Activated CD8-positive, alpha-beta T cell treated with anti-CD3 and anti-CD28 coated beads for 36 hours (primary cell): Measurements from ENCODE around the gene ARHGAP18. TPM values are rescaled to one million over a fixed set of nuclear protein-coding genes. Genes with fewer than 3 reads are reported as not detected.

Experiments used
- ATAC-seq: fragments of 200-7000 bp; cut with Tn5 transposase; one replicate; pipeline ENCODE4 v1.10.0; 2021; ENCODE audit warnings: mild to moderate bottlenecking, moderate library complexity
- CTCF ChIA-PET: fragments of 350-600 bp; sonication (Branson Sonifier 250); formaldehyde crosslinking; loops from one replicate; lab custom pipeline; 2021; ENCODE audit warnings: antibody characterized with exemption; lab: Charles Lee
- POLR2A ChIA-PET: fragments of 350-600 bp; sonication (Branson Sonifier 250); formaldehyde crosslinking; loops from one replicate; lab custom pipeline; 2021; ENCODE audit warnings: antibody characterized with exemption; lab: Charles Lee
- DNase-seq: peaks from one replicate; pipeline ENCODE4 v3.0.0-alpha.2; 2020
- H3K27ac Mint-ChIP-seq: one replicate; pipeline ENCODE4 v1.8.0; 2021; ENCODE audit warnings: mild to moderate bottlenecking, mixed read lengths
- H3K27me3 Mint-ChIP-seq: one replicate; pipeline ENCODE4 v1.8.0; 2021; ENCODE audit warnings: mixed read lengths
- H3K36me3 Mint-ChIP-seq: one replicate; pipeline ENCODE4 v1.8.0; 2021; ENCODE audit warnings: low read depth, mixed read lengths
- H3K4me1 Mint-ChIP-seq: one replicate; pipeline ENCODE4 v1.8.0; 2021; ENCODE audit warnings: low read depth, mixed read lengths
- H3K4me3 Mint-ChIP-seq: one replicate; pipeline ENCODE4 v1.8.0; 2021; ENCODE audit warnings: mild to moderate bottlenecking, moderate library complexity, mixed read lengths
- H3K9me3 Mint-ChIP-seq: one replicate; pipeline ENCODE4 v1.8.0; 2021; ENCODE audit warnings: mixed read lengths
- intact Hi-C: fragments of 100-400 bp; cut with micrococcal nuclease; formaldehyde crosslinking; loops from one replicate; pipeline ENCODE4 v1.10.0; 2022
- total RNA-seq, 2 experiments: library from RNA; stranded (reverse); gene quantifications; one replicate each; pipeline ENCODE4 v1.2.3, GENCODE V29; 2021
- TF ChIP-seq, protein P1 (sequence below): fragments of 200-600 bp; IDR thresholded peaks from one replicate; pipeline ENCODE4 v1.8.0; 2022; ENCODE audit warnings: antibody characterized with exemption, mild to moderate bottlenecking

The ARHGAP18 gene
- total RNA-seq, 2 experiments from 2014 or later: 8.2 to 9.6 TPM

DNA sequence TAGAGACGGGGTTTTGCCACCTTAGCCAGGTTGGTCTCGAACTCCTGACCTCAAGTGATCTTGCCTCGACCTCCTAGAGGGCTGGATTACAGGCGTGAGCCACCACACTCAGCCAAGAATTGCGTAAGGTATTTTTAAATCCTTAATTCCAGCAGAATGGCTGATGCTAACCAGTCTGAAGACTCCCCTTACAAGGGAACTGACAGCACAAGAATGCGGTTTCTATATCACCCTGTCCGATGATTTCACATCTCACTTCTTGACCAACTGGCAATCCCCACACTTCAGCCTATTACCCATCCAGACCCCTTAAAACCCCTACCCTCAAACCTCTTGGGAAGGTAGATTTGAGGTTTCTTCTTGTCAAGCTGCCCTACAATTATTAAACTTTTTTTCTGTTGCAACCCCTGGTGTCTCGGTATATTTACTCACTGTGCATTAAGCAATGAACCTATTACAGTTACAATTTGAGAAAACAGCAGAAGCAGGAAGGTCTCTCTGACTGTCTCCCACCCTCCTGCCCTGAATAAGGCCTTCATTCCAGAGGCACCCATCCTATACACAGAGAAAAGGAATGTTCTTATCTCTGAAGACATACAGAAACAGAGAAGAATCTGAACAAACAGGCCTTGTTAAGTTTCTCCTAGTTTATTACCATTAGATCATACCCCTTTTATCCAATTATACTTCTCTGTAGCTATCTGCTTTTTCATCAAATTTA is 164.9 kb downstream of the ARHGAP18 start:
- no peak for ATAC-seq
- no peaks in the 10 kb centered on the region for H3K36me3 Mint-ChIP-seq
- no peak for DNase-seq
- H3K27me3 Mint-ChIP-seq: no peaks in the 10 kb centered on the region
- POLR2A ChIA-PET: no interaction called here
- no peak overlapping the region for H3K4me3 Mint-ChIP-seq
- intact Hi-C loops: no loop called here
- H3K27ac Mint-ChIP-seq: no peak overlapping the region
- TF ChIP-seq, protein P1, sequence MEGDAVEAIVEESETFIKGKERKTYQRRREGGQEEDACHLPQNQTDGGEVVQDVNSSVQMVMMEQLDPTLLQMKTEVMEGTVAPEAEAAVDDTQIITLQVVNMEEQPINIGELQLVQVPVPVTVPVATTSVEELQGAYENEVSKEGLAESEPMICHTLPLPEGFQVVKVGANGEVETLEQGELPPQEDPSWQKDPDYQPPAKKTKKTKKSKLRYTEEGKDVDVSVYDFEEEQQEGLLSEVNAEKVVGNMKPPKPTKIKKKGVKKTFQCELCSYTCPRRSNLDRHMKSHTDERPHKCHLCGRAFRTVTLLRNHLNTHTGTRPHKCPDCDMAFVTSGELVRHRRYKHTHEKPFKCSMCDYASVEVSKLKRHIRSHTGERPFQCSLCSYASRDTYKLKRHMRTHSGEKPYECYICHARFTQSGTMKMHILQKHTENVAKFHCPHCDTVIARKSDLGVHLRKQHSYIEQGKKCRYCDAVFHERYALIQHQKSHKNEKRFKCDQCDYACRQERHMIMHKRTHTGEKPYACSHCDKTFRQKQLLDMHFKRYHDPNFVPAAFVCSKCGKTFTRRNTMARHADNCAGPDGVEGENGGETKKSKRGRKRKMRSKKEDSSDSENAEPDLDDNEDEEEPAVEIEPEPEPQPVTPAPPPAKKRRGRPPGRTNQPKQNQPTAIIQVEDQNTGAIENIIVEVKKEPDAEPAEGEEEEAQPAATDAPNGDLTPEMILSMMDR: no peak
- H3K4me1 Mint-ChIP-seq: peaks cover 3% of the 10 kb centered on the region
- CTCF ChIA-PET: no interaction called here
- H3K9me3 Mint-ChIP-seq: no peaks in the 10 kb centered on the region

DNA sequence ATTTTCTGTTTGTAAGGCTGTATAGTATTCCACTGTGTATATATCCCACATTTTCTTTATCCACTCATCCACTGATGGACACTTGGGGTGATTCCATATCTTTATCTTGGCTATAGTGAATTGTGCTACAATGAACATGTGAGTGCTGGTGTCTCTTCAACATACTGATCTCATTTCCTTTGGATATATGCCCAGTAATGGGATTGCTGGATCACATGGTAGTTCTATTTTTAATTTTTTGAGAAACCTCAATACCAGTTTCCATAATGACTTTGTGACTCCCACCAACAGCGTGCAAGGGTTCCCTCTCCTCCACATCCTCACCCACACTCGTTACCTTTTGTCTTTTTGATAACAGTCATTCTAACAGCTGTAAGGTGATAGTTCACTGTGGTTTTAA is 166.0 kb downstream of the ARHGAP18 start:
- CTCF ChIA-PET: no interaction called here
- H3K9me3 Mint-ChIP-seq: no peaks in the 10 kb centered on the region
- ATAC-seq: no peak
- intact Hi-C loops: no loop called here
- POLR2A ChIA-PET: no interaction called here
- H3K36me3 Mint-ChIP-seq: no peaks in the 10 kb centered on the region
- DNase-seq: no peak
- H3K4me1 Mint-ChIP-seq: peaks cover 3% of the 10 kb centered on the region
- TF ChIP-seq, protein P1: no peak
- H3K27me3 Mint-ChIP-seq: no peaks in the 10 kb centered on the region
- H3K27ac Mint-ChIP-seq: no peak overlapping the region
- H3K4me3 Mint-ChIP-seq: no peak overlapping the region

DNA sequence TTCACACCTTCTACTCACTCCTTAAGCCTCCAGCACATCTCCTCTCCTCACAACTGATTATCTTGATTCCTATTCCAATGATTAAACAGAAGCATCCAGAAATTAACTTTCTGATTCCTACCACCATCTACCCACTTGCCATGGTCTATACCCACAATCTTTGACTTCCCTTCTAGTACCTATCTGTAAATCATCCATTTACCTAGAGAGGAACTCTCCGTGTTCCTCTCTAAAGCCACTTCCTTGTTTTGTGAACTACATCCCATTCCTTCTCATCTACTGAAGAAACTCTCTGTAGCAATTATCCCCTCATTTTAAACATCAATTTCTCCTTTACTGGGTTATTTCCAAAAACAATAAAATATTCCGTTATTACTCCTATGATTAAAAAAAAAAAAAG is 167.3 kb downstream of the ARHGAP18 start:
- CTCF ChIA-PET: no interaction called here
- peaks cover 3% of the 10 kb centered on the region for H3K4me1 Mint-ChIP-seq
- no peak overlapping the region for H3K27ac Mint-ChIP-seq
- H3K4me3 Mint-ChIP-seq: no peak overlapping the region
- no peak for ATAC-seq
- no peak for DNase-seq
- H3K9me3 Mint-ChIP-seq: no peaks in the 10 kb centered on the region
- TF ChIP-seq, protein P1: no peak
- H3K36me3 Mint-ChIP-seq: no peaks in the 10 kb centered on the region
- intact Hi-C loops: no loop called here
- H3K27me3 Mint-ChIP-seq: no peaks in the 10 kb centered on the region
- POLR2A ChIA-PET: no interaction called here

DNA sequence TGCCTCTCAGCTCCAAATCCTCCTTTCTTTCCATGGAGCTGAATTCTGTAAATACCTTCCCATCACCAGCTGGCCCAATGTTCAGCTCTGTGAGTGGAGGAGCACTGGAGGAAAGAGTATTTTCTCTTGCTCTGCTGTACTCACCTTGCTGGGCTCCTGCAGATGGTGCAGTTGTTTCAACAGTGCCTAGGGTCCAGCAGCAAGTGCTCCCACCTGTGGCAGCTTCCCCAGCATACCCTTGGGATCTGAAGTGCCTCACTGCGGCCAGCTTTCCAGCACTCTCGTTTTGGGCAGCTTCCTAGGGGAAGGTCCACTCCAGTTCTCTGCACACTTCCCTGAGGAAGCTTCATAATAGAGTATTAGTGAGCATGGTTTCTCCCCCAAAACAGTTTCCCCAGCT is 170.9 kb downstream of the ARHGAP18 start:
- intact Hi-C loops: no loop called here

DNA sequence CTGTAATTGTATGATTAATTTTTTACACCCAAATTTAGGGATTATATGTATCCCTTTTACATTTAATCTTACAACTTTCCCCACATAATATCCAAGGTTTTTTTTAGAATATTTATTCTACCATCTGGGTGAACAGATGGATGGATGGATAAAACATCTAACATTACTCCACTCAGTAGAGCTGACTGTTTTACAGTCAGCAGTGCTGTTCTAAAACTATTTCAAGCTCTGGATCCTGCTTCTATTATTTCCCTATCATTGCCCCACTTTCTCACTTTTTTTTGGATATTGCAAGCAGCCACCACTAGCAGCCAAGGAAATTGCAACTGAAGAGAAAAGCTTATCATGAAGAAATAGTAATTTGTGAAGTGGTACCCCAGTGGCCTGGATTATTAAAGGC is 173.7 kb downstream of the ARHGAP18 start:
- Mint-ChIP-seq H3K4me3 (no peak overlapping the region), H3K27me3 (no peaks in the 10 kb centered on the region), H3K36me3 (no peaks in the 10 kb centered on the region), H3K27ac (no peak overlapping the region), H3K4me1 (no peaks in the 10 kb centered on the region), H3K9me3 (peaks cover 4% of the 10 kb centered on the region)
- POLR2A ChIA-PET: no interaction called here
- CTCF ChIA-PET: interaction anchor here (1.1 kb wide), 1 partner anchor 18 kb away, joined by 3 read pairs; no protein-coding TSS in a partner anchor
- no peak for ATAC-seq
- no peak for DNase-seq
- intact Hi-C loops: no loop called here
- TF ChIP-seq, protein P1: no peak

More for the DNA sequence above, 170.9 kb downstream of the ARHGAP18 start:
- POLR2A ChIA-PET: no interaction called here
- ATAC-seq: no peak
- Mint-ChIP-seq H3K9me3 (peaks cover under 1% of the 10 kb centered on the region), H3K4me1 (no peaks in the 10 kb centered on the region), H3K27ac (no peak overlapping the region), H3K36me3 (no peaks in the 10 kb centered on the region), H3K4me3 (no peak overlapping the region), H3K27me3 (no peaks in the 10 kb centered on the region)
- DNase-seq: no peak
- TF ChIP-seq, protein P1: no peak
- CTCF ChIA-PET: interaction anchor here (0.6 kb wide), 1 partner anchor 10 kb away, joined by 3 read pairs; no protein-coding TSS in a partner anchor
